ENCODE measurements around the gene FBXO34.

FBXO34 gene

GRCh38 chr14:55384536-55384935 is 113.3 kb downstream of the FBXO34 start:
- no peak for DNase-seq

DNA sequence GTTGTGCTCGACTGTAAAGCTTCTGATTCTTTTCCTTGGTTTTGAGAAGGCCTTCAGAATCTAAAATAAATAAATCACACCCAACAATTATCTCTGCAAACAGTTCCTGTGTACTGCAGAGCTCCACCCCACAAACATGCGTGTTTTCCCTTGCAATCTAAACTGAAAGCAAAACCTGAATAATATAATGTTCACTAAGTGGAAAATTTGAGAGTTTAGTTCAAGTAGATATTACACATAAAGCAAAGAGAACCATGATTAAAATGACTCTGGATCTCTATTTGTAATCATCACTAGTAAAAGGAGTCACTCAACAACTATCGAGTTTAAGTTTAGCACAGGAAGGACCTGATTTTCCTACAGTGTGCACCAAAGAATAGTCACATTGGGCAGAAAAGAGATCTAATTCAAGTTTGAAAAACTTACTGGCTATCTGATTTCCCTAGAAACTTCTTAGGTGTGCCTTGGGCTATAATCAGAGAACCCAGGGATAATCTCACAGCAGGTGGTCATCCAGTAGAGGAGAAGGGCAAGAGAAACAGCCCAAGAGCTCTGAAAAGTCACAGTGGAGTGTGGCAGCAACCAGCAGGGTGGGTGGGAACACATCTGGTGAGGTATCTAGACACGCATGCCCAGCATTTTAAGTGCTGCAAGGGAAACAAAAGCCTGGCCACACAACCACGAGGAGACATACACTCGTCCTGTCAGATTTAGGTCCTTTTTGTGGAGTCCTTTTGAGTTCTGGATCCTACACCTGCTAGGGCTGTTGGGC is 115.0 kb downstream of the FBXO34 start:
- DNase-seq: no peak

- DNase-seq: no peak
These were observed 115.9 kb downstream of the FBXO34 start for GRCh38 chr14:55387121-55387520.

- DNase-seq: no peak
These were observed 116.9 kb downstream of the FBXO34 start for GRCh38 chr14:55388160-55388559.

- no peak for DNase-seq
These were observed 118.1 kb downstream of the FBXO34 start for GRCh38 chr14:55389330-55389729.

DNA sequence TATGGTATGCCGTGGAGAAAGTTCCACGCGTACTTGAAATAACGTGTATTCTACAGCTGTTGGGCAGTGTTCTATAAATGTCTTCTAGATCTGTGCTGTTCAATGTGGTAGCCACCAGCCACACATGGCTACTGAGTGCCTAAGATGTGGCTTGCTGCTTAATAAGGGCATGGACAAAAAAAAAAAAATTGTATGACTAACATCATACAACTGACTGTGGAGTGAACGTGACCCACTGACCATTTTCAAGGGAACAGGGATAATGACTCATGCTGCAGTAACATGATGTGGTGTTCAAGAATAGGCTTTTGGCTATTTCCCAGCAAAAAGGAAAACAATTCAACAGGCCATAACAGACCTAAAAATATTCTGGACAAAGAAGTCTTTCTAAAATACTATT is 127.5 kb downstream of the FBXO34 start:
- no peak for DNase-seq

- DNase-seq: no peak
These were observed 128.0 kb downstream of the FBXO34 start for GRCh38 chr14:55399183-55399582.

DNA sequence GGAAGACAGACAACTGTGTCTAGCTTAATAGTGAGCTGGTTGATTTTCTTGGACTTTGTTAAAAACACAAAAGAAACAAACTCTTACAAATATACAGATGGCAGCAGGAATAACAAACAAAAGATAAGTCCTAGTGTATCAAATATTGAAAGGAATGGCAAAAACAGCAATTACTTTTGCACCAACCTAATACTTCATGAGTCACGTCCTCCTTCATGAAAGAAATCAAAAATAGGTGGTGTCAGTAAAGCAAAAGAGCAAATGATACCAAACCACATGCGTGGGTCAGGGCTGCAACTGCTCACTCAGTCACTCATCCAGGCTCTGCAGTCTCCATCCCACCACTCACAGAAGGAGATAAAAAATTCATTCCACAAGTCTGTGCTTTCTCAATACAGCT is 128.6 kb downstream of the FBXO34 start:
- DNase-seq: no peak

DNA sequence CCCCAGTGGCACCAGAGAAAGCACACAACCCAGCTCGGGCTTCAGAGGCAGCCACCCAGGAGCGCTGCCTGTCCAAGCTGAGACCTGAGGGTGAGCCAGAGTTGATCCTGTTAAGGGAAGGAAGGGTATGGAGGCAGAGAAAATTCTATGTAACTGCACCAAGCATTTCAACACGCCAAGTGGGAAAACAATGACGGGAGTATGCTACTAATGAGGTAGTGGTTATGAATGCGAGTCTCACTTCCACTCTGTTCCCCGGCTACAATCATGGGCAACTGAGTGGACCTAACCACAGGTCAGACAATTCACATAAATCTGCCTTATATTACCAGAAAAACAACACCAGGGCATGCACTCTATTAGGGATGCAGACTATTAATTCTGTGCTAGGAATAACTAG is 130.5 kb downstream of the FBXO34 start:
- DNase-seq: no peak

All from islet precursor cell (in vitro differentiated cells).